ENCODE results near the gene ANKRD33B.
"Not testable (repeated sequence)": the region's sequence is repeated elsewhere in the genome, so short reads cannot be mapped to it uniquely, and the experiment has no call there.

ANKRD33B gene

DNA sequence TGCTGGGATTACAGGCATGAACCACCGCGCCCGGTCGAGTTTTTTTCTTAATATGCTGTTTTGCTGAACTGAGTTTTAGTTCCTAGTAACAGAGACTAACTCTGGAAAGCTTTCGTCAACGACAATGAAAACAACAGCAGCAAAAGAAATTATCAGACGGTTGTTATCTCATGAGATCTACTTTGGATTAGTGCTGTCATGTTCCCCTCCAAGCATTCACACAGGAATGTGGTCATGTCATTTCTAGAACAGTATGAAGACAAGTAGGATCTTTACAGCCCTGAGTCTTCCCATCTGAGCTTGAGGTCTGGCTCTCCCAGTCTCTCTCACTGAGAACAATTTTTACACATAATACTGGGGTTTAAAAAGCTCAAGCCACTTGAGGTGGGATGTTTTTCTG lies 4.0 kb upstream of the ANKRD33B start:
- no peak for DNase-seq

DNA sequence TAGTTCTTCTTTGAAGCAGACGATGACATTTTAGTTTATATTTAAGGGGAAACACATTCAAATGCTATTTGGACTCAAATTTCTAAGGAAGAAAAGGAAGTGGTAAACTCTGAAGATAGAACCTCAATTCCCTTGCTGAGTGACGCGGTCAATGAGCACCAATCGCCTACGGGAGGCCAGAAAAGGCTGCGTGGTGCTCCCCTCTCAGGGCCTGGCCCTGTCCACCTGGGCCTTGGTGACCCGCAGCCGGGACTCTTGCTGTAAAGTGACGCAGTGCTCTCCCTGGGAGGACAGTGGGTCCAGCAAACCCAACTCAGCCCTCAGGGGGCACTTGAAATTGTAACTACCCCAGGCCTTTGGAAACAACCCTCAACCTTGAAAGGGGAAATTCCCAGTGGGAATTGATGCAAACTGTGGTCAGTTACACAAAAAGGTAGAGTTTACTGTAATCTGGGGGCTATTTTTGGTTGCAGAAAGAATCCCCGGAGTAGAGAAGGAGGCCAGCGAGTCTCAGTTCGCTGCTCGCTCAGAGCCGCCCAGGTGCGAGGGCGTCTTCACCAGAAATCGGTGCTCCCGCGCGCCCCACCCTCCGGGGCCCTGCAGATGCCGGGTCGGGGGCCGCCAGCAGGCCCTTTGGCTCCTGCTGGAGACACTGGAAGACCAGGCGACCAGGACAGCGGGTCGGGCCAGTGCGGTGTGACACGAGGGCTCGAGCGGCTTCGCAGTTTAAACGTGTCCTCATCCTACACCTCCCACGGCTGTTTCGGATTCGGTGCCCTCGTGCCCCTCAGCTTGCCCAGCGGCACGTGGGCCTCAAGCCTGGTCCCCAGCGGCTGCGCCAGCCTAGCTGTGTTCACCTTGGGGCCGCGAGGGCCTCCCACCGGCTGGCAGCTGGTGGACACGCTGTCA lies 1.4 kb upstream of the ANKRD33B start:
- DNase-seq: no peak

DNA sequence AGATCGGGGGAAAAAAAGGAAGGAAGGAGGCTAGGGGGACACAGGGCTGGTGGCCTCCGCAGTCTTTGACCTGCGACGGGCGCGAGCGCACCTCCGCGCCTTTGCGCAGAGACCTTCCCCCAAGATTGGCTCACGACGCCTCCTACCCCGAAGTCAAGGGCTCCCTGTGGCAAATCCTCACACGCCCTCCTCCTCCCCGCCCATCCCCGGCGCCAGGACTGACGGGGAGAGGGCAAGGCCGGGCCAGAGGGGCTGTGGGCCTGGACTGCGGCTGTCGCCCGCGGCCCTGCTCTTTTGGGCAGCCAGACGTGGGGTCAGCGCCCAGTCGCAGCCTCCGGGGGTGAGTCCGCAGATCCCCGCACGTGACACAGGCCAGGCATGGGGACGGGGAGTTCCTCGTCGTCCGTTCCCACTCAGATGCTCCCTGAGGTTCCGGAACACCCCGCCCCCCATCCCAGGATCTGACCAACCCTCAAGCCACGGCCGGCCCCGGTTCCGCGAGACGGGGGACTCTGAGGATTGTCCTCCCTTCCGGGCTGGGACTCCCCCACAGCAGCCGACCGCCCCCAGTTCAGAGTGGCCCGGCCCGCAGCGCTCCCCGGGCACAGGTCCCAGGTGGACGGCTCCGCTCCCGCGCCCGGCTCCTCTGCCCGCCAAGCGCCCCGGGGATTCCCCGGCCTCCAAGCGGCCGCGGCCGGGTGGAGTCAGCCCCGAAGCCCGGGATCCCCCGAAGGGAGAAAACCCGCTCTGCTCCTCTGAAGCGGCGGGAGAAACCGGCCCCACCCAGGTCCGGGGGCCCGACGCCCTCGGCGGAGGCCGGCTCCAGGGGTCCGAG lies 543 bp upstream of the ANKRD33B start:
- peak; percentile 37 for DNase-seq

DNA sequence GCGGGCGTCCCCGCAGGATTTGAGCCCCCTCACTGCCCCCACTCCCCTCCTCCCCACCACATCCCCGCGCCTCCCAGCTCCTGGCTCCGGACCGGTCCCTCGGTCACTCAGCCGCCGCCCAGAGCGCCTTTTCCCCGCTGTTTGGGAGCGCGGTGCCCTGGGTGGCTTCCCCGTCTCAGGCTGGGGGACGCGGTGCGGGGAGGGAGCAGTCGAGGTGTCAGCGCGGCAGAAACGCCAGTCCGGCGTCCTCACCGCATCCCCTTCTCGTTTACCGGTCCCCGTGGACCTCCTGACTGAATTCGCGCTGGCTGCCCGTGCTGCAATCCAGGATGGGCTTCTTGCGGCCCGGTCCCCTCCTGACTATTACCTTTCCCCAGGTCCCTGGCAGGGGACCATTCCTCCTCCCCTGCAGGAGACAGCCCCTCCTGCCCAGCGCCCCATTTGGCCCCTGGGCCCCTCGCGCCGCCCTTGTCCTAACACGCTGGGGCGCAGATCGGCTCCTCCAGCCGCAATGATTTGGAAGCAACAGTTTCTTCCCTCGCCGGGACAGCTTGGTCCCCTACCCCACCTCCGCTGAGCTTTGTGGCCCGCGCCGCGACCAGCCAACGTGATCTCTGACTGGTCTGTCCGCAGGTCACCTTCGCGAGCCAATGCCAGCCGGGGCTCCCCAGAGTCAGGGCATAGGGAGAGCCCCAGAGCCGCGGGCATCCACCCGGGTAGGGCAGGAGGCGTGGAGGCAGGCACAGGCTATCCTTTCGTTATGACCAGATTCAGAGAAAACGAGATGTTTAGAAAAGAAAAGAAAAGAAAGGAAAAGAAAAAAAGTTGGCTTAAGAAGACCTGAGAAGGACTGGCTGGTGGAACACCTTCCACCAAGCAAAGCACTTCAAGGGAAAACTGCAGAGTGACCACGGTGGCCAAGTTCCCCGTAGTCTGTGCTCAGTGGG lies 1.2 kb downstream of the ANKRD33B start:
- no peak for DNase-seq

DNA sequence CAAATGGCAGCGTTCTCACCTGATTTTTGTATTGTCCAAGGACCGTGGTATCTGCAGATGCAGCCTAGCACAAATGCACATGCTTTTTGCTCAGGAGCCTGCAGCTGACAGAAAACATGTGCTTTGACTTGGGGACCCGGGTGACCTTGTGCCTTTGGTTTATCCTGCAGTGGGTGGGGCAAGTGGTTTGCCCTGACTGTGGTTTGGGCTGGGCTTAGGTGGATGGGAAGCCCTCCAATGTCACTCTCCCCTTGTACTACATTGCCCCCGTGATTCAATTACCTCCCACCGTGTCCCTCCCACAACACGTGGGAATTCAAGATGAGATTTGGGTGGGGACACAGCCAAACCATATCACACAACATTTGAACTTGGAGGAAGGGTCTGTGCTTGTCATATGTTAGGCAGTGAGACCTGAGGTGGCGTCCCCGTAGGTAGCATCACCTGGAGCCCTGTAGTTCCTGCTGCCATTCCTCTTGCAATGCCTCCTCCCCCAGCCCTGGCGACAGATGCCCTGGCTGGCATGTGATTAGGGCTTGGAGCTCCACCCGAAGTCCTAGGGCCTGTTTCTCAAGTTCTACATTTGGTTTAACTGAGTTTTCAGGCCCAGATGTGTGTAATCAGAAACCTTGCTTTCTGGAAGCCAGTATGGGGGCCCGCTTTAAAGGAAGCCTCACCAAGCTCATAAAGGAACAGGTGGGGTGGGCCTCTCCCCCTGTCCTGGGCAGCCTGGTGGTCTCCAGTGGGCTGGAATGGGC lies 2.1 kb downstream of the ANKRD33B start:
- no peak for DNase-seq

DNA sequence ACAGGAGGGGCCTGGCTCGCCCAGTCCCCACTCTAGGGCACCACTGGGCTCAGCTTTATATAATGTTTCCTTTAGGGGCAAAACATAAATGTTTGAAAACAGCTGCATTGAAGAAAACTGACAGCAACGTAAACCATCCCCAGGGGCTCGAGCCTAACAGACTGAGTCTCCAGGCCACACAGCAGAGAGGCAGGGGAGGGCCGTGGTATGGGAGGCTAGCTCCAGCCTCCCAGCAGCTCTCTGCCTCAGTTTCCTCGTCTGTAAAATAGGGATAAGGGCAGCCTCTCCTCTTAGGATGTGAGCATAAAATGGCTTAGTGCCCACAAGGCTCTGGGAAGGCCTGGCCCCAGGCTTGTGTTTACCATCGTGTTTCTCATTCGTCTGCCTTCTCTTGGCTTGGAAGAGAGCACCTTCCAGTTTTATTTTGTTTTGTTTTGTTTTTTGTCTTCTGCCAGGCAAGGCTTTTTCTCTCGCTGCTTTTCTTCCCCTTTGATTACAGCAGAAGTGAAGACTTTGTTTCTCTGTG lies 2.7 kb downstream of the ANKRD33B start:
- DNase-seq: no peak

DNA sequence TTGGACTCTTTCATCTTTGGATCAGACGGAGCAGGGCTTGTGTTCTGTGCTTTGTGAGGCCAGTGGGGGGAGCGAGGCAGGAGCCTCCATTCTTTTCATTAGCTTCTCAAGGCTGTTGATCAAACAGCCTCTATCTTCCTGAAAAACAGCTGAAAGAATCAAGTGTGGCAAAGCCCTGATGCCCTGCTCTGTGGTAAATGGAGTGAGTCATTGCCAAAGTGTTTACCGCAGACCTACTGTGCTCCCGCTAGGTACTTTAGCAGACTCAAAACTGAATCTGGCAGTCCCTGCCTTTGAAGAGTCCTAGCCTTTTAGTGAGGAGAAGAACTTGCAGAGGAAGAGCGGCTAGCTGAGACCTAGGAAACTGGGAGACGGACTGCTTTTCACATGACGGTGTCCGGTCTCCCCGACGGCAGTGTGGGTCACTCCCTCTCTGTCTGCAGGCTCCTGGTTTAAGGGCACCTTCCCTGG lies 3.3 kb downstream of the ANKRD33B start:
- no peak for DNase-seq

DNA sequence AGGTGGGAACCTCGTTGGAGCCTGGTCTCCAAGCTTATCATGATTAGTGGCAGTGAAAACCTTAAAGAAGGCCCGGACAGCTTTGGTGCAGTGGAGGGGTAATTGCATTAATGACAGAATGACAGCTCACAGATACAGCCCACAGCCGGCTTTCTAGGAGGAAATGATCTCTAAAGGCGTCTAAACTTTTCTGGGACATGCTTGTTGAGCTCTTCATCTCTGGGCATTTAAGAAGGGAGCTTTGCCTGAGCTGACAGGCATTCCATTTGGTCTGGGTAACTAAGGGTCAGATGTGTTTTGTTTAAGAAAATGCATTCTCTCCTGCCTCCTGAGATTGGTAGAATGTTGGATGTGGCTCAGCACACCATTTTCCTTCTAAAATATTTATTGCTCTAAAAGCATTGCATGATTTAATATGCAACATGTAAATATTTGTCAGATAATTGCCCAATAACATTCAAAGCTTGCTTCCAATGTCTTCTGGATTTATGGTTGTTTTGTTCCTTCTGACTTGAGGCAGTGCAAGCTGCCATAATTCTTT lies 4.0 kb downstream of the ANKRD33B start:
- no peak for DNase-seq

DNA sequence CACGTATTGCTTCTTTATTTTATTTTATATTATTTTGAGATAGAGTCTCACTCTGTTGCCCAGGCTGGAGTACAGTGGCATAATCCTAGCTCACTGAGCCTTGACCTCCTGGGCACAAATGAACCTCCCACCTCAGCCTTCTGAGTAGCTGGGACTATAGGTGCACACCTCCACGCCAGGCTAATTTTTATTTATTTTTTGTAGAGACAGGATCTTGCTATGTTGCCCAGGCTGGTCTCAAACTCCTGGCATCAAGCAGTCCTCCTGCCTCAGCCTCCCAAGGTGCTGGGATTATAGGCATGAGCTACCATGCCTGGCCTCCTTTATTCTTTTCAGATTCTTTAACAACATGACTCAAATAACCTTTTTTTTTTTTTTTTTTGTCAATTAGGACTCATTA lies 6.7 kb downstream of the ANKRD33B start:
- DNase-seq: not testable (repeated sequence)

DNA sequence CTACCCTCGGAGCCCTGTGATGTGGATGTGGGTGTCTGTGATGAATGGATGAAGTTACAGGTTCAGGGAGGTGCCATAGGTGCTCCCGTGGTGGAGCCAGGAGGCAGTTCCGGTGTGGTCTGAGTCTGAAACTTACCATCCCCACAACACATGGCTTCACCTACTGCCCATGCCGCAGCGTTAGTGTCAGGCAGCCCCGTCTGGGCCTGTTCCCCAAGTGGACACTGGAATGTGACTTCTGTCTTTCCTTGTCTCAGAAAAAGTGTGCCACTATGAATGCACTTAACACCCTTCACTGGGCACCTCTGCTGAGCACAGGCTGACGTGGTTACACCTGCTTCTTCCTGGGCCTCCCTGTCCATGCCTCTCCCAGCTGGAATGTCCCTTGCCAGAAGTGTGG lies 8.6 kb downstream of the ANKRD33B start:
- no peak for DNase-seq

DNA sequence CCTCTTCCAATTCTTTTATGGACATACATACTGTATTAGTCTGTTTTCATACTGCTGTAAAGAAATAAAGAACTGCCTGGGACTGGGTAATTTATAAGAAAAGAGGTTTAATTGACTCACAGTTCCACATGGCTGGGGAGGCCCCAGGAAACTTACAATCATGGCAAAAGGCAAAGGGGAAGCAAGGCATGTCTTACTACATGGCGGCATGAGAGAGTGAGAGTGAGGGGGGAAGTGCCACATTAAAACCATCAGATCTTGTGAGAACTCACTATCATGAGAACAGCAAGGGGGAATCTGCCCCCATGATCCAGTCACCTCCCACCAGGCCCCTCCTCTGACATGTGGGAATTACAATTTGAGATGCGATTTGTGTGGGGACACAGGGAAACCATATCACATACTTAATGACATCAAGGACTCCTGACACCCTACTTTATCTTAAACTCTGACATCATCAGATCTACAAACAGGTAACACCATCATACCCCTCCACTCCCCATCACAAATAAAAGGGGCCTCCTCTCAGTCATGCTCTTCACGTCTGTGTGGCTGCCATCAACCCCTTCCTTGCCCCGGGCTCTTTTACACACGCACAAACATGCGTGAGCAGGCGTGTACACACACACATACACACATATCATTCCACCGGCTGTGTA lies 9.7 kb downstream of the ANKRD33B start:
- DNase-seq: no peak

DNA sequence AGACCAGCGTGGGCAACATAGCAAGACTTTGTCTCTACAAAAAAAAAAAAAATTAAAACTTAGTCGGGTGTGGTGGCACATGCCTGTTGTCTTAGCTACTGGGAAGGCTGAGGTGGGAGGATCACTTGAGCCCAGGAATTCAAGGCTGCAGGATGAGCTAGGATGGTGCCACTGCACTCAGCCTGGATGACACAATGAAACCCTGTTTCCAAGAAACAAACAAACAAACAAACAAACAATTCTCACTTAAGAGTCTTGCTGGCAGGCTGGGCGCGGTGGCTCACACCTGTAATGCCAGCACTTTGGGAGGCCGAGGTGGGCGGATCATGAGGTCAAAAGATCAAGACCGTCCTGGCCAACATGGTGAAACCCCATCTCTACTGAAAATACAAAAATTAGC lies 11.0 kb downstream of the ANKRD33B start:
- not testable (repeated sequence) for DNase-seq

DNA sequence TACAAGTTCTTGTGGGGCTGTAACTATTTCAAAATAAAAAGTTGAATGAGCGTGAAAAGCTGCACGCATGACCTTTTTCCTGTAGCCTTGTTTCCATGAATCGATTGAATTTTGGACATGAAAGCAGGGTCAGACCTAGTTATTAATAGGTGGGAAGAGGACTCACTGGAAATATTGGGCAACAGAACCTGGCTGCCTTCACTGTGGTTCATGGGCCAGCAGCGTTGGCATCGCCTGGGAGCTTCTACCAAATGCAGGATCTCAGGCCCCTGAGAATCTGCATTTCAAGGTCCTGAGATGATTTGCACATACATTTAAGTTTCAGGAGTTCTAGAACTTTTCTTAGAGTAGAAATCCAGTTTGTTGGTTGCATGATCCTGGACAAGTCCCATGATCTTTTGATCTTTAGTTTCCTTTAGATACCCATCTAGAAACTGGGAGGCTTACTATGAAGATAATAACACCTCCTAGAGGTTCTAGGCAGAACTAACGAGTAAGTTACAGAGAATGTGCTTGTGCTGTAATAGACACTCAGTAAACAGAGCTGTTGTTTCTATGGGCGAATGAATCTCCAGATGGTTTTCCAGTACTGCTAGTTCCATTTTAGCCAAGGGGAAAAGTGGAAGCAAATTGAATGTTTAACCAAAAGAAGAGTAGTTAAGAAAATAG lies 12.4 kb downstream of the ANKRD33B start:
- no peak for DNase-seq

DNA sequence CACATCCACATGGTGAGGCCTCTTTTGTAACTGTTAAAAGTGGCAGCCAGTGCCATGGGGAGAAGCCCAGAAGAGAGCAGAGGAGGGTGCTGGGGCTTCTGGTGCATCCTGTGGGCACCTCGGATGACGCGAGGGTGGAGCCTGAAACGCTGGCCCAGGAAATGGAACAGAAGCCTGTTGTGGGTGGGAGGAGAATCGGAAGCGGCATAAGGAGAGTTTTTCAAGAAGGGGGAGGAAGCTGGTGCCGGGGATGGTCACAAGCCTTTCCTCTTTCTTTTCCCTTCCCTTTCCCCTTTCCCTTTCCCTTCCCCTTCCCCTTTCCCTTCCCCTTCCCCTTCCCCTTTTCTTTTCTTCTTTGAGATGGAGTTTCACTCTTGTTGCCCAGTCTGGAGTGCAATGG lies 12.9 kb downstream of the ANKRD33B start:
- no peak for DNase-seq

DNA sequence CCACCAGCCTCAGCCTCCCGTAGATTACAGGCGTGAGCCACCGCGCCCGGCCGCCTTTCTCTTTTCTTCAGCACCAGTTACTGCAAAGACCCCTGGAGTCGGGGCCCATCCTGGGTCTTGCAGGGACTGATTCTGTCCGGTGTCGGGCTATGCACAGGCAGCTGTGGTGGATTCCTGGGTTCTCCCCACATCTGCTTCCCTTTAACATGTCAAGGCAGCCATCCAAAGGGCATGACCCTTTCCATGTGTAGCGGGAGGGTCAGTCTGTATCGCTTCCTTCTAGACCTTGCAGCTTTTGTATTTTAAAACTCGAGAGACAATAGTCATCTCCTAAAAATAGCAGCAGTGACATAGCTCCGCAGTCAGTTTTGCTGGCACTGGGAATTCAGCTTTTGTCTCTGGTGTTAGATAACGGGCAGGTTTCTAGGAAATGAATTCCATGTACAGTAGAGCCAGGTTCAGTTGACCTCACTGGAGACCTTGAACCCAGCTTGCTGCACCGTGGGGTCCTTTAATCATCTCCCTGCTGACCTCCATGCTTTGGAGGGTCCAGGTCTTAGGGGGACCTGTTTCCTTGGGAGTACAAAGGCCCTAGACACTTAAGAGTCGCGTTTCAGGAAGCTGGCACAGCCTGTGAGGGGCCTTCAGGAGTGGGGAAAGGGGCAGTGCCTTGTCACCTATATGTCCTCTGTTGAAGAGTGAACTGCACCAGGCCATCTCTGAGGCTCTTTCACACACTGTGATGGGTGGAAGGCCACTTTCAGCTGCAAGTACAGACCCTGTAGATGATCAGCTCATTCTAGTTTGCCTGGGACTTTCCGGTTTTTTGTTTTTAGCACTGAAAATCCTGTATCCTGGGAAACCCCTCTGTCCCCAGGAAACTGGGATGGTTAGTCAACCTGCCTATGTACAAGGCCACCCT lies 13.8 kb downstream of the ANKRD33B start:
- no peak for DNase-seq

DNA sequence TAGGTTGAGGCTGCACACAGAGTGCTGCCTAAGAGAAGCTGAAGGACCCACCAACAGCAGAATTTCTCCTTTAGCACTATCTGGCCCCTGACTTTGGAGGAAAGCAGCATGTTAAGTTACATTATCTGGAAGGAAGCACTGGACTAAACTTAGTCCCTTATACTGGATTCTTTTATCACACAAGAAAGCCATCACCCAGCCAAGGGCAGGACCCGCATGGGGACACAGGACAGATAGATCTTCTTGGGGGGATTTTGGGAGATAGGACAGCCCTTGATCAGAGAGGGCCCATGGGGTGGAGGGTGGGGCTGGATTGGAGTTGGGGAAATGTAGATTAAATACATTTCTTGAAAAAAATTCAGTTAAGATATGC lies 14.4 kb downstream of the ANKRD33B start:
- no peak for DNase-seq

DNA sequence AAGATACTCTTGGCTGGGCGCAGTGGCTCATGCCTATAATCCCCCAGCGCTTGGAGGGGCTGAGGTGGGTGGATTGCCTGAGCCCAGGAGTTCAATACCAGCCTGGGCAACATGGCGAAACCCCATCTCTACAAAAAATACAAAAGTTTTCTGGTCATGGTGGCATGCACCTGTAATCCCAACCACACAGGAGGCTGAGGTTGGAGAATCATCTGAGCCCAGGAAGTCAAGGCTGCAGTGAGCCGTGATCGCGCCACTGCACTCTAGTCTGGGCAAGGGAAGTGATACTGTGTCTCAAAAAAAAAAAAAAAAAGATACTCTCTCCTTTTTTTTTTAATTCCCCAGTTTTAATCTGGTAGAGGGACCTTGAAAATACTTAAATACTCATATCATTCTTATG lies 15.0 kb downstream of the ANKRD33B start:
- DNase-seq: no peak

DNA sequence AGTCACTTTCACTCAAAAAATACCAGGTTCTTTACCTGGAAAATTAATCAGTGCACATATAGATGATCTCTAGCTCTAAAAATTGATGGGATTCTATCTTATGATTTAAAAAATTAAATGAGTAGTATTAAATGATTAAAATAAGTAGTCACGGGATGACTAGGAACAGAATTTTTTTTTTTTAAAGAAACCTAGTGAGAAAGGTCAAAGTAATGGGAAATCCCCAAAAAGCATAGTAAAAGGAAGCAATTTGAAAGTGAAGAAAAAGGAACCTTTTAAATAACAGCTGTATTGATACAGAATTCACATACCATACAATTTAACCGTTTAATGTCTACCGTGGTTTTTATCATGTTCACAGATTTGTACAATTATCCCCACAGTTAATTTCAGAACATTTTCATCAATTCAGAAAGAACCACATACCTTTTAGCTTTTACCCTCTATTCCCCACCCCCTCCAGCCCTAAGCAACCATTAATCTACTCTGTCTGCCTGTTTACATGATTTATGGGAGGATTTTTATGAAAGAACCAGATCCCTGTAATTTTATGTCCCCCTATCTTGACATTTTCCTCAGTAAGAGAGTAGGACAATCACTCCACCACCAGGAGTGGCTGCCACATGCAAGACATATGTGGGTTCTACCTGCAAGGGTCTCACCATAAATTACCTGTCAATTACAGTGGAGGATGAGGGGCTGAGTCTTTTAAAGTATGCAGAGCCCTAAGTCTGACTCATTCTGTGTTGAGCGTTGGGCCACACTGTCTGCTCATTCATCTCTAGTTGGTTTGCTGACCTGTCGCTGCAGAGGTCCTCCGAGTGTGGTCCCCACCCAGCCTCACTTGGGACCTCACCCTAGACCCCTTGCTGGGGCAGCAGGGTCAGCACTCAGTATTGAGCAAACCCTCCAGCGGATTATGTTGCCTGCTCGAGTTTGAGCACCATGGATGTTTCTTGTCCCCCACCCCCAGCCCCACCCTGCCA lies 16.0 kb downstream of the ANKRD33B start:
- DNase-seq: no peak

Data from central memory CD4-positive, alpha-beta T cell (primary cell).